Body of pancreas (tissue), 4 donors: ENCODE measurements around the gene PCDHB10. TPM values are rescaled to one million over a fixed set of nuclear protein-coding genes. Genes with fewer than 3 reads are reported as not detected.
"Not testable (repeated sequence)": the region's sequence is repeated elsewhere in the genome, so short reads cannot be mapped to it uniquely, and the experiment has no call there.

ENCODE experiments used
- ATAC-seq: fragments of 150-250 bp; one replicate; pipeline ENCODE4 v1.9.1; 2016
- DNase-seq, 4 donors: peaks; one replicate each; pipeline ENCODE4 v3.0.0-alpha.2; 2019
- H3K27ac ChIP-seq, 4 donors: fragments of 200-600 bp; sonication (generic); 1 replicate in 3 of 4; 2 replicates in 1 of 4; pipeline versions ENCODE4 v1.5.1 to v1.6.1; 2016 to 2019; ENCODE audit warnings: mild to moderate bottlenecking in 1 of 4, mixed read lengths in 1 of 4, moderate library complexity in 1 of 4
- H3K27me3 ChIP-seq, 2 donors: fragments of 200-600 bp; sonication (generic); one replicate each; pipeline ENCODE4 v1.6.0; 2016; ENCODE audit warnings: mild to moderate bottlenecking in 1 of 2
- H3K36me3 ChIP-seq, 2 donors: fragments of 200-600 bp; sonication (generic); replicated peaks in 1 of 2; 2 replicates each; pipeline ENCODE4 v1.5.1; 2016; ENCODE audit warnings: low read depth in 2 of 2; ENCODE audit not compliant: insufficient read depth in 1 of 2
- H3K4me1 ChIP-seq: fragments of 200-600 bp; sonication (generic); one replicate; pipeline ENCODE4 v1.6.0; 2016
- H3K4me3 ChIP-seq, 2 donors: fragments of 200-600 bp; sonication (generic); 1 replicate in 1 of 2; 2 replicates in 1 of 2; pipeline ENCODE4 v1.5.1; 2016 to 2019
- H3K9me3 ChIP-seq, 3 donors: fragments of 200-600 bp; sonication (generic); 1 replicate in 2 of 3; 2 replicates in 1 of 3; pipeline ENCODE4 v1.5.1; 2016
- CTCF ChIP-seq, 7 experiments: fragments of 450-650 bp in 4 of 7; fragments of 200-600 bp in 3 of 7; sonication (generic) in 3 of 7; IDR thresholded peaks; one replicate each; pipeline ENCODE4 v1.5.1; 2016 to 2019; ENCODE audit warnings: antibody characterized with exemption in 7 of 7
- POLR2A ChIP-seq, 3 donors: fragments of 450-650 bp; IDR thresholded peaks; one replicate each; pipeline ENCODE4 v1.6.1; 2016; ENCODE audit warnings: antibody characterized with exemption in 3 of 3, mild to moderate bottlenecking in 2 of 3
- WGBS, 2 donors: methylation state at CpG; one replicate each; pipeline ENCODE4 v1.1.5; 2017; 5-methylcytosine and 5-hydroxymethylcytosine counted together
- intact Hi-C: fragments of 100-400 bp; cut with DNase I; formaldehyde crosslinking; loops from one replicate; pipeline ENCODE4 v1.15.1; 2023
- total RNA-seq, 2 donors: library from RNA; depleted of rRNA; stranded (reverse); fragments of >200 nt; gene quantifications; one replicate each; pipeline ENCODE4 v1.1.0, GENCODE V29; 2016

Gene PCDHB10
- total RNA-seq, 2 donors from 2014 or later: 1.3 to 2.3 TPM

- H3K4me3 ChIP-seq, intact Hi-C loops, H3K36me3 ChIP-seq, H3K4me1 ChIP-seq, H3K27ac ChIP-seq, H3K27me3 ChIP-seq: not testable (repeated sequence)
- TF ChIP-seq POLR2A (IDR thresholded peaks at IDR 0.05): peak in 2 of 3 donors; percentile 6 to 14
- TF ChIP-seq CTCF (IDR thresholded peaks at IDR 0.05): peak in 5 of 7 experiments; percentile 19 to 62 (median 58)
- 6% methylated on average over 9 to 13 of the region's 18 CpGs for WGBS, 2 donors
- DNase-seq (peak; percentile 58 to 77 (median 70)), ATAC-seq (peak; percentile 73)
- H3K9me3 ChIP-seq: peaks cover 0 to 36% (median 0%) of the 10 kb centered on the region in 3 donors
Observed at GRCh38 chr5:141213656-141214339, 21.6 kb downstream of the PCDHB10 start, which contains the start of gene PCDHB13. Gene PCDHB13 (plus strand): TSS chr5:141213919. CDS start chr5:141214124, 205 bp downstream.

- H3K27me3 ChIP-seq, intact Hi-C loops, H3K36me3 ChIP-seq, DNase-seq, H3K4me1 ChIP-seq, H3K4me3 ChIP-seq, H3K27ac ChIP-seq, ATAC-seq: not testable (repeated sequence)
- WGBS, 2 donors: 38 to 71% methylated on average over 10 to 12 of the region's 12 CpGs
- peaks cover 0 to 43% (median 0%) of the 10 kb centered on the region in 3 donors for H3K9me3 ChIP-seq
Observed at GRCh38 chr5:141214583-141214982, 22.4 kb downstream of the PCDHB10 start.

- H3K9me3 ChIP-seq: peaks cover 0 to 46% (median 0%) of the 10 kb centered on the region in 3 donors
- intact Hi-C loops, H3K27me3 ChIP-seq, DNase-seq, H3K36me3 ChIP-seq, H3K4me1 ChIP-seq, H3K27ac ChIP-seq, ATAC-seq, H3K4me3 ChIP-seq: not testable (repeated sequence)
- WGBS, 2 donors: 26 to 45% methylated on average over 19 to 26 of the region's 40 CpGs
Observed at GRCh38 chr5:141215504-141215903, 23.4 kb downstream of the PCDHB10 start.

- WGBS, 2 donors: 29 to 73% methylated on average over 1 to 19 of the region's 26 CpGs
- intact Hi-C loops, H3K27me3 ChIP-seq, H3K27ac ChIP-seq, H3K4me3 ChIP-seq, ATAC-seq, H3K36me3 ChIP-seq, H3K4me1 ChIP-seq, DNase-seq: not testable (repeated sequence)
- H3K9me3 ChIP-seq: peaks cover 0 to 52% (median 0%) of the 10 kb centered on the region in 3 donors
Observed at GRCh38 chr5:141216035-141216434, 23.9 kb downstream of the PCDHB10 start.

- H3K4me3 ChIP-seq: no peak within 1 kb of the TSS
- TF ChIP-seq POLR2A (IDR thresholded peaks at IDR 0.05) (peak in 1 of 3 donors; percentile 8), CTCF (IDR thresholded peaks at IDR 0.05) (peak in 1 of 7 experiments; percentile 10)
- no peaks in the 10 kb centered on the region for H3K4me1 ChIP-seq
- intact Hi-C loops: no loop called here
- no peaks in the 10 kb centered on the region for H3K36me3 ChIP-seq
- no peak within 1 kb of the TSS for H3K27ac ChIP-seq
- 29 to 41% methylated on average over 15 of the region's 15 CpGs for WGBS, 2 donors
- DNase-seq (peak in 1 of 4 donors; percentile 15), ATAC-seq (no peak)
- H3K27me3 ChIP-seq: no peaks in the 10 kb centered on the region
- H3K9me3 ChIP-seq: peaks cover 0 to 73% (median 2%) of the 10 kb centered on the region in 3 donors
Observed at GRCh38 chr5:141223112-141223783, 31.1 kb downstream of the PCDHB10 start, which contains the start of gene PCDHB14. Gene PCDHB14 (plus strand): TSS chr5:141223343. CDS start chr5:141223506, 163 bp downstream.

GRCh38 chr5:141224844-141225243 is 32.7 kb downstream of the PCDHB10 start:
- H3K27ac ChIP-seq, DNase-seq, H3K4me3 ChIP-seq, H3K27me3 ChIP-seq, intact Hi-C loops, H3K4me1 ChIP-seq, H3K36me3 ChIP-seq, ATAC-seq: not testable (repeated sequence)
- peaks cover 0 to 59% (median 2%) of the 10 kb centered on the region in 3 donors for H3K9me3 ChIP-seq
- 19 to 26% methylated on average over 33 of the region's 40 CpGs for WGBS, 2 donors

GRCh38 chr5:141225421-141225820 is 33.3 kb downstream of the PCDHB10 start:
- H3K36me3 ChIP-seq, H3K4me1 ChIP-seq, intact Hi-C loops, H3K4me3 ChIP-seq, ATAC-seq, H3K27ac ChIP-seq, H3K27me3 ChIP-seq, DNase-seq: not testable (repeated sequence)
- WGBS, 2 donors: 21 to 47% methylated on average over 6 to 28 of the region's 30 CpGs
- H3K9me3 ChIP-seq: peaks cover 0 to 55% (median 2%) of the 10 kb centered on the region in 3 donors
